NCI-H128 (cell line): ENCODE results near the gene BOD1L1.

Experiments
- DNase-seq: peaks from one replicate; lab custom pipeline; 2025; ENCODE audit not compliant: unreplicated experiment; lab: John Stamatoyannopoulos, UW

Gene BOD1L1

GRCh38 chr4:13540446-13541175, 86.9 kb downstream of the BOD1L1 start:
- no peak for DNase-seq

- DNase-seq: no peak
These were observed 87.7 kb downstream of the BOD1L1 start for GRCh38 chr4:13539619-13540445.

GRCh38 chr4:13539047-13539618, 88.4 kb downstream of the BOD1L1 start:
- DNase-seq: no peak

- DNase-seq: no peak
These were observed 89.0 kb downstream of the BOD1L1 start for GRCh38 chr4:13538427-13538973.

GRCh38 chr4:13537832-13538177, 89.7 kb downstream of the BOD1L1 start:
- DNase-seq: no peak

- DNase-seq: no peak
These were observed 90.3 kb downstream of the BOD1L1 start for GRCh38 chr4:13537011-13537831.

GRCh38 chr4:13536607-13537006, 90.9 kb downstream of the BOD1L1 start:
- DNase-seq: no peak

- no peak for DNase-seq
These were observed 91.7 kb downstream of the BOD1L1 start for GRCh38 chr4:13535708-13536361.

- DNase-seq: no peak
These were observed 92.4 kb downstream of the BOD1L1 start for GRCh38 chr4:13535118-13535517.

GRCh38 chr4:13534344-13535063, 93.0 kb downstream of the BOD1L1 start:
- no peak for DNase-seq

- no peak for DNase-seq
These were observed 93.7 kb downstream of the BOD1L1 start for GRCh38 chr4:13533670-13534343.

- no peak for DNase-seq
These were observed 95.9 kb downstream of the BOD1L1 start for GRCh38 chr4:13531625-13531998.

GRCh38 chr4:13530823-13531624, 96.5 kb downstream of the BOD1L1 start:
- no peak for DNase-seq

- DNase-seq: no peak
These were observed 98.2 kb downstream of the BOD1L1 start for GRCh38 chr4:13529128-13529919.

- no peak for DNase-seq
These were observed 98.8 kb downstream of the BOD1L1 start for GRCh38 chr4:13528821-13529127.

GRCh38 chr4:13527981-13528820, 99.3 kb downstream of the BOD1L1 start:
- no peak for DNase-seq
